Epithelial cell of esophagus (primary cell): Measurements from ENCODE around the gene FBLN5.

Experiments
- DNase-seq: peaks from one replicate; pipeline ENCODE4 v3.0.0; 2010; ENCODE audit warnings: low read depth
- H3K4me3 ChIP-seq: 2 replicates; pipeline ENCODE4 v1.5.1; 2011; ENCODE audit warnings: mild to moderate bottlenecking, low read length, control low read depth
- CTCF ChIP-seq: IDR thresholded peaks from 2 replicates; pipeline ENCODE4 v1.5.1; 2011; ENCODE audit warnings: low read depth, mild to moderate bottlenecking, low read length, control low read depth, inconsistent platforms; ENCODE audit not compliant: insufficient read depth; ENCODE audit errors: missing control alignments

The FBLN5 gene

GRCh38 chr14:91946622-91947474 is 646 bp downstream of the FBLN5 start:
- no peak for DNase-seq
- TF ChIP-seq CTCF, result no peak
- H3K4me3 ChIP-seq, result peak overlapping the region; percentile 43

- no peak overlapping the region for H3K4me3 ChIP-seq
- TF ChIP-seq CTCF, result no peak
- DNase-seq, result no peak
These were observed 1.5 kb downstream of the FBLN5 start for GRCh38 chr14:91945751-91946621.

GRCh38 chr14:91942946-91943345 is 4.5 kb downstream of the FBLN5 start:
- TF ChIP-seq CTCF, result no peak

GRCh38 chr14:91942128-91942527 is 5.4 kb downstream of the FBLN5 start:
- no peak overlapping the region for H3K4me3 ChIP-seq
- no peak for DNase-seq
- no peak for TF ChIP-seq CTCF

More at GRCh38 chr14:91942946-91943345, 4.5 kb downstream of the FBLN5 start:
- no peak overlapping the region for H3K4me3 ChIP-seq
- DNase-seq, result no peak

- H3K4me3 ChIP-seq, result no peak overlapping the region
- no peak for DNase-seq
- TF ChIP-seq CTCF, result no peak
These were observed 7.3 kb downstream of the FBLN5 start for GRCh38 chr14:91940209-91940608.

GRCh38 chr14:91935586-91935985 is 11.9 kb downstream of the FBLN5 start:
- H3K4me3 ChIP-seq, result no peak overlapping the region
- no peak for TF ChIP-seq CTCF
- no peak for DNase-seq
